Adrenal gland (tissue), 5 donors: ENCODE results near the gene ISX.

Source experiments
- POLR2A ChIP-seq, 2 donors: fragments of 450-650 bp; IDR thresholded peaks; one replicate each; pipeline ENCODE4 v1.6.1; 2017; ENCODE audit warnings: antibody characterized with exemption in 2 of 2, mild to moderate bottlenecking in 2 of 2, moderate library complexity in 1 of 2
- TF ChIP-seq, protein P1 (sequence below), 6 experiments: fragments of 450-650 bp in 4 of 6; fragments of 200-600 bp in 2 of 6; sonication (generic) in 1 of 6; IDR thresholded peaks; 1 replicate in 5 of 6; 2 replicates in 1 of 6; pipeline versions ENCODE4 v1.5.1 to v1.8.0; 2016 to 2021; ENCODE audit warnings: antibody characterized with exemption in 6 of 6, mild to moderate bottlenecking in 2 of 6, moderate library complexity in 1 of 6
- donor health status: DM: no; HTN: no; CAD: no.

DNA sequence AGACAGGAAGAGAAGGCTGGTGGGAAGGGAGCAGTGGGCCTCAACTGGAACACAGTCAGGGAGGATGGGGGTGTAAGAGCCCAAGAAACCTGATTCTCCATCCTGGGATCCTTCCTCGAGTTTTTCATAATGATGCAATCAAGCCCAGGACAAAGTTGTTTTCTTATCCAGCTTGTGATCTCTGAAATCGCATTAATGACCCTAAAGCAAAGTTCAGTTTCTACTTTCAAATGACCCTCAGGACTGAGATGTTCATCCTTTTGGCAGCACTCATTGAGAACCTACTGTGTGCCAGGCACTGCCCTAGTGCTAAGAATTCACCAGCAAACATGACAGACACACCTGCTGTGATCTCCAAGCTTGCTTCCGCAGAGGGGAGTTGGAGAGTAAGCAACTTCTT, 45.3 kb downstream of the ISX start:
- TF ChIP-seq, protein P1, sequence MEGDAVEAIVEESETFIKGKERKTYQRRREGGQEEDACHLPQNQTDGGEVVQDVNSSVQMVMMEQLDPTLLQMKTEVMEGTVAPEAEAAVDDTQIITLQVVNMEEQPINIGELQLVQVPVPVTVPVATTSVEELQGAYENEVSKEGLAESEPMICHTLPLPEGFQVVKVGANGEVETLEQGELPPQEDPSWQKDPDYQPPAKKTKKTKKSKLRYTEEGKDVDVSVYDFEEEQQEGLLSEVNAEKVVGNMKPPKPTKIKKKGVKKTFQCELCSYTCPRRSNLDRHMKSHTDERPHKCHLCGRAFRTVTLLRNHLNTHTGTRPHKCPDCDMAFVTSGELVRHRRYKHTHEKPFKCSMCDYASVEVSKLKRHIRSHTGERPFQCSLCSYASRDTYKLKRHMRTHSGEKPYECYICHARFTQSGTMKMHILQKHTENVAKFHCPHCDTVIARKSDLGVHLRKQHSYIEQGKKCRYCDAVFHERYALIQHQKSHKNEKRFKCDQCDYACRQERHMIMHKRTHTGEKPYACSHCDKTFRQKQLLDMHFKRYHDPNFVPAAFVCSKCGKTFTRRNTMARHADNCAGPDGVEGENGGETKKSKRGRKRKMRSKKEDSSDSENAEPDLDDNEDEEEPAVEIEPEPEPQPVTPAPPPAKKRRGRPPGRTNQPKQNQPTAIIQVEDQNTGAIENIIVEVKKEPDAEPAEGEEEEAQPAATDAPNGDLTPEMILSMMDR (IDR thresholded peaks at IDR 0.05): no peak
- TF ChIP-seq POLR2A (IDR thresholded peaks at IDR 0.05): no peak
